Left renal pelvis (tissue), 4 donors: Measurements from ENCODE around the gene RTP1. TPM values are rescaled to one million over a fixed set of nuclear protein-coding genes. Genes with fewer than 3 reads are reported as not detected.
"Not testable (repeated sequence)": the region's sequence is repeated elsewhere in the genome, so short reads cannot be mapped to it uniquely, and the experiment has no call there.

Source experiments
- DNase-seq, 4 donors: peaks; one replicate each; pipeline ENCODE4 v3.0.0-alpha.2; 2013; ENCODE audit warnings: low read depth in 4 of 4, low spot score in 3 of 4
- polyA plus RNA-seq, 4 donors: library from polyadenylated mRNA; unstranded; fragments of 120-200 nt; gene quantifications; one replicate each; pipeline ENCODE4 v1.2.1, GENCODE V29; 2013; ENCODE audit not compliant: insufficient read length in 4 of 4

The RTP1 gene
- not detected for polyA plus RNA-seq

- no peak for DNase-seq
Measured at GRCh38 chr3:187197335-187197649, at the start of gene RTP1. Gene RTP1 (plus strand): TSS chr3:187197486. CDS start chr3:187197516, 30 bp downstream.

DNA sequence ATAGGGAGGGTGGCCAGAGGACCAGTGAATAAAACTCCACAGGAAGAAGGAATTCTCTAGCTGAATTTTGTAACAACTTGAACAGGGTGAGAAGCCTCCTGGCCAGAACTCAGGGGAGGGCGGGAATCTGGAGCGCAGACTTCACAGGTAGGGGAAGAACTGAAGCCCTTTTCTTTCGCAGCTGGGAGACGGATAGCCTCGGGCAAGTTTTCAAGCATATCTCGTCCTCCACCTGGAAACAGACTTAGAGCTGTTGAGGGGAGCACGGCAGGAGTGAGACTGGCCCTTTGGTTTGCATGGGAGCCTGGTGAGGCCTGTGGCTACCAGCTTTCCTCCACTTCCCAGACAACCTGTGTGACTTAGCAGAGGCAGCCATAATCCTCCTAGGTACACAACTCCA is 47.1 kb upstream of the RTP1 start:
- DNase-seq: no peak

GRCh38 chr3:187150599-187150998 is 46.7 kb upstream of the RTP1 start:
- no peak for DNase-seq

- no peak for DNase-seq
Measured at GRCh38 chr3:187161556-187161955, 35.7 kb upstream of the RTP1 start.

DNA sequence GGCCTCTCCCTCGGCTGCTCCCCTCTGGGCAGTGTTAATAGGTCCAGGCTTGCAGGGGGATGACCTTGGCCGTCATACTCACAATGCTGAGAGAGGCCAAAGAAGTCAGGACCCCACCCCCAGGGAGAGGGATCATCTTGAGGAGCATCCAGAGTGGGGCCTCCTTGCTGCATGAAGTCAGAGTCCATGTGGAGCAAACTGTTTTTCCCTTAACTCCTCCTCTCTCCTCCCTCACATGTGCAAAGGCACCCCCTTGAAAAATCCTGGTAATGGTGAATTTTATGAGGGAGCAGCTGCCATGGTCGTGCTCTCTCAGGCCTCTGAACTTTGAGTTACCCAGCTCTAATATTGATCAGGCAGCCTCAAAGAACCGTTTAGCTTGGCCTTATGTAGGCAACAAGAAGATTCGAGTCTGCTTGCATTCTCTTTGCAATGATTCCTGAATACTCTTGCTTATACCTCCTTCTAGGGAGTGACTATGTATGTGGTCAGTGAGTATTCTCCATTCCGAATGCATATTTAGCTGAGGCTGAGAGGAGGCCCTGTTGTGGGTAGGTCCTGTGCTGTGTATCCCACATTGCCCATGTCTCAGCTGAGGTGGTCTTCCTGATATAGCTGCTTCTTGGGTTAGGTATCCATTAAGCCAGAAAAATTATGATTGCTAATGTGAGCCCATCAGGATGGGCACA is 34.9 kb upstream of the RTP1 start:
- DNase-seq: no peak

DNA sequence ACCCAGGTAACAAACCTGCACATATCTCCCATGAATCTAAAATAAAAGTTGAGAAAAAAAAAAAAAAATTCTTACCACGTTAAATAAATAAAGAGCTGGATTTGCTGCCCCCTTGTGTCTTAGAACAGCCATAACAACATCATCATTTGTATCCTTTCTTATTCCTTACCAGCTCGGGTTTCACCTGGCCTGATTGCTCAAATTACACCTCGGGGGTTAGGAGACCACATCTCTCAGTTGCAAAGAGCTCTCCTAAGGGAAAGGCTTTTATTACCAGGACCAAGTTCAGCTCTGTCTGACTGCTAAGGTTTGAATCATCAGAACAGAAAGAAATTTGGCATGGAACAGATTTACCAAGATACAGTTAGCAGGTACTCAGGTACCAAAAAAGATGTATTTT is 32.1 kb upstream of the RTP1 start:
- peak; percentile 51 to 73 (median 58) for DNase-seq

DNA sequence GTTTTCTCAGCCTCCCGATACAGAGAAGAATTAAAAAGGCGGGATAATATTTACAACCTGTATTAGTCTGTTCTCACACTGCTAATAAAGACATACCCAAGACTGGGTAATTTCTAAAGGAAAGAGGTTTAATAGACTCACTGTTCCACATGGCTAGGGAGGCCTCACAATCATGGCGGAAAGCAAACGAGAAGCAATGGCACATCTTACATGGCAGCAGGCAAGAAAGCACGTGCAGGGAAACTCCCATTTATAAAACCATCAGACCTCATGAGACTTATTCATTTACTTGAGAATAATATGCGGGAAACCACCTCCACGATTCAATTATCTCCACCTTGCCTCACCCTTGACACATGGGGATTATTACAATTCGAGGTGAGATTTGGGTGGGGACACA is 30.5 kb upstream of the RTP1 start:
- DNase-seq: no peak

DNA sequence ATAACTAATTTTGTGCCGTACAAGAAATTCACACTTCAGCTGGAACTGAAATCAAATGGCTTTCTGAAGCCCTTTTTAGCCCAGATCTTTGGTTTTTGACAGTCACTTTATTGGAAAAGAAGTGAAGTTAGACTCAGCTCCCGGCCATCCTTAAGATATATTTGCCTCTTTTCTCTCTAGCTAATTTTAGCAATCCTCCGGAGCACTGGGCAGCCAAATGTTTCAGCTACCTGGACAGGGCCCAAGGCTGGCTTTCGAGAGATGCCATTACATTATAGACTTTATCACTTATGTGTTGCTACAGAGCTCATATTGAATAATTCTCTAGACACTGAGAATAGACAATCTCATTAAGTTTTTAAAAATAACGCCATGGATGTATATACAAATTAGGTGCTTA is 29.5 kb upstream of the RTP1 start:
- no peak for DNase-seq

GRCh38 chr3:187169231-187169960 is 27.9 kb upstream of the RTP1 start:
- DNase-seq: no peak

- DNase-seq: not testable (repeated sequence)
Measured at GRCh38 chr3:187170911-187171310, 26.4 kb upstream of the RTP1 start.

- no peak for DNase-seq
Measured at GRCh38 chr3:187172929-187173328, 24.4 kb upstream of the RTP1 start.

- no peak for DNase-seq
Measured at GRCh38 chr3:187181454-187182170, 15.7 kb upstream of the RTP1 start.

DNA sequence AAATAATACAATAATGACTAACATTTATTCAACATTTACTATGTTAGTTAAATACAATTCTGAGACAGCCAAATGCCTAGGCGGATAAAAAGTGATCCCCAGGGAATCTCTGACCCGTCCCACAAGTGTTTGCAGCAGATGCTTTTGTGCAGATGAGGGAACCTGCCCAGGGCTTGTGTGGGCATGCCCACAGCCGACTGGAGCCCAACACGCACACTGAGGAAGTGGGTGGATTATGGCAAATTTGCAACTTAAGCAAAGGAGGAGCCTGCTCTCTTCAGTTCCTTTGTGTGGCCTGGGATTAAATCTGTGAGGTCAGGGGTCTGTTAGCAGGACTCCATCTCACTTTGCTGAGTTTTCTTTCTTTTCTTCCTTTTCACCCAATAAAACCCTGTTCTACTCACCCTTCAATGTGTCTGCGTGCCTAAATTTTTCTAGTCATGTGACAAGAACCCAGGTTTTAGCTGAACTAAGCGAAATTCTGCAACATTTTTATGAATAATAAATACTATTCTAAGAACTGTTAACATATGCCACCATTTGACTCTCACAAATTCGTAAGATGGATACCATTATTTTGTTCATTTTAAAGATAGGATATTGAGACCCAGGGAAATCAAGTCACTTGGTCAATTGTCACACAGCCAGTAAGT is 13.9 kb upstream of the RTP1 start:
- no peak for DNase-seq

- no peak for DNase-seq
Measured at GRCh38 chr3:187183903-187184302, 13.4 kb upstream of the RTP1 start.

DNA sequence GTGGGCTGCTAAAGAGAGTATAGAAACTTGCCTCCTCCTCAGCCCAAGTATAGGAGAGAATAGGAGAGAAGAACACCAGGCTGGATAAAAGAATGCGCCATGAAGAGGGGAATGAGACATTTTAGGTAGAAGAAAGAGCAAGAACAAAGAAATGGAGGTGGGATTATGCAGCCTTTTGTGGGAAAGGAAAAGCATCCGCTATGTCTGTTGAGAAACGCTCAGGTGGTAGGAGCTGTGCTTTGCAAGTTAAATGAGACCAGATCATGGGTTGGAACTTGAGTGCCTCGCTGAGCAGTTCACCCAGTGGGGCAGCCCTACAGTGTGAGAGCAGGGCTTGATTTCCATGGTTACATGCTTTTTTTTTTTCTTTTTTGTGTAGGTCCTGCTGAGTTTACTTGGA is 11.5 kb upstream of the RTP1 start:
- no peak for DNase-seq

GRCh38 chr3:187186375-187186774 is 10.9 kb upstream of the RTP1 start:
- no peak for DNase-seq

DNA sequence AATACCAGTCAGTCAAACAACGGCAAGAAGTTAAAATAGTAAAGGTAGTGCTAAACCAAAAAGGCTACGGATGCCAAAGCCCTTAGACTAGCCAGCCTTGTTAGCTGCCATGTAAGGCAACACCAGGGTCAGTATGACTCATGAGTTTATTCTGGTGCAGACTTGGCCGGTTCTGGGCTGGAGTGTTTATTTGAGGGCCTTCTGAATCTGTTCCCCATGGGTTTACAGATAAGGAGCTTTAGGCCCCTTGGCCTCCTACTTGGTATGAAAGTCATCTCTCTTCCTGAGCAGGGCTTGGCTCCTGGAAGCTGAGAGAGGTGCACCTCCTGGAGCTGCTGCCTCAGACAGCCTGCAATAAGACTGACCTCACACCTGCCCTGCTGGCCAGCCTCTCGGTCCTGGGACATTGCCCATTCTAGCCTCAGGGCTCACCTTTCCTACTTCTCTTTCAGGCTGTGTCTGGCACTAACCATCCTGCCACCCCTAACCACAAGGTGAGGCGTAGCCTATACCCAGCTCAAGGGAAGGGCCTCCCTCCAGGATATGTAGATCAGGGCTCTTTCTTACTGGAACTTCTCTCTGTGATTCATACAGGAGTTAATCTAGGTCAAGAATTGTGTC is 10.4 kb upstream of the RTP1 start:
- DNase-seq: no peak

- DNase-seq: no peak
Measured at GRCh38 chr3:187188931-187189330, 8.4 kb upstream of the RTP1 start.

DNA sequence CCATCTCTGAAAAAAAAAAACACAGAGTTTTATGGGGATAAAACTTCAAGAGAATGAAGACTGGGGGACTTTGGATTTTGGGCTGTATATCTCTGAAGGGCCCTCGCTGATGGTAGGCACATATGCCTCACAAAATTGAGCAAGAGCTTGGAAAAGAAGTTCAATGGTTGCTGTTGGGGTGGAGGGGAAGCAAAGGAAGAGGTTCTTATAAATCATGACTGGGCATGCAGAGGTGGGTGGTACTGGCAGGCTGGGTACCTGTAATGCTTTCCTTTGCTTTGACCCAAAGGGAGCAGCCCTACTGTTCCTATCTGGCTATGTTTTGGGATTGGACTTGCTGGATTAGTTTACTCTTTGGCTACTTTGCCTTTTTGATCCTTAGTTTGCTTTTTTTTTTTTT is 6.0 kb upstream of the RTP1 start:
- no peak for DNase-seq

DNA sequence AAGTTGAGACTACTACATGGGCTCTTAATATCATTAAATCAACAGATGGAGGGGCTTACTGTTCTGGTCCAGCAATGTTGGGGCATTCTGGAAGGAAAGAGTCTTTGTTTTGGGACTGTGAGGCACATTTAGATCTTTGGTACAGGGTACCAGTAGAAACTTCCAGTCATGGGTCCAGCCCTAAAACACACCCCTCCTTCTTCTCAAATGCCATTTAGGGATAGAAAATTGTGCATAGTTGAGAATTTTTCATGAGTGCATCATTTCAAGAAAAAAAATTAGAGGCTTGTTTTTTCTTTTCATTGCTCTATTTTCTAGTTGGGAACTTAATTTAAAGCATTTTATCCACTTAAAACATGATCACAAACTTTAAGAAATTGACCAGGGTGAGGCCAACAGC is 4.1 kb upstream of the RTP1 start:
- DNase-seq: no peak
